Prostate gland (tissue), 2 donors: Measurements from ENCODE around the gene FAM120B.

Experiments
- POLR2A ChIP-seq: fragments of 450-650 bp; IDR thresholded peaks from one replicate; pipeline ENCODE4 v1.6.1; 2016; ENCODE audit warnings: antibody characterized with exemption, mild to moderate bottlenecking
- POLR2AphosphoS5 ChIP-seq: sonication (generic); formaldehyde crosslinking; IDR thresholded peaks from one replicate; pipeline ENCODE4 v1.6.1; 2017; ENCODE audit warnings: antibody characterized with exemption
- TF ChIP-seq, protein P1 (sequence below), 4 experiments: fragments of 200-600 bp in 2 of 4; fragments of 450-650 bp in 2 of 4; sonication (generic) in 2 of 4; IDR thresholded peaks; 1 replicate in 3 of 4; 2 replicates in 1 of 4; pipeline ENCODE4 v1.5.1; 2016 to 2019; ENCODE audit warnings: antibody characterized with exemption in 4 of 4, mild to moderate bottlenecking in 2 of 4, moderate library complexity in 2 of 4

- TF ChIP-seq, protein P1, sequence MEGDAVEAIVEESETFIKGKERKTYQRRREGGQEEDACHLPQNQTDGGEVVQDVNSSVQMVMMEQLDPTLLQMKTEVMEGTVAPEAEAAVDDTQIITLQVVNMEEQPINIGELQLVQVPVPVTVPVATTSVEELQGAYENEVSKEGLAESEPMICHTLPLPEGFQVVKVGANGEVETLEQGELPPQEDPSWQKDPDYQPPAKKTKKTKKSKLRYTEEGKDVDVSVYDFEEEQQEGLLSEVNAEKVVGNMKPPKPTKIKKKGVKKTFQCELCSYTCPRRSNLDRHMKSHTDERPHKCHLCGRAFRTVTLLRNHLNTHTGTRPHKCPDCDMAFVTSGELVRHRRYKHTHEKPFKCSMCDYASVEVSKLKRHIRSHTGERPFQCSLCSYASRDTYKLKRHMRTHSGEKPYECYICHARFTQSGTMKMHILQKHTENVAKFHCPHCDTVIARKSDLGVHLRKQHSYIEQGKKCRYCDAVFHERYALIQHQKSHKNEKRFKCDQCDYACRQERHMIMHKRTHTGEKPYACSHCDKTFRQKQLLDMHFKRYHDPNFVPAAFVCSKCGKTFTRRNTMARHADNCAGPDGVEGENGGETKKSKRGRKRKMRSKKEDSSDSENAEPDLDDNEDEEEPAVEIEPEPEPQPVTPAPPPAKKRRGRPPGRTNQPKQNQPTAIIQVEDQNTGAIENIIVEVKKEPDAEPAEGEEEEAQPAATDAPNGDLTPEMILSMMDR (IDR thresholded peaks at IDR 0.05): no peak
- TF ChIP-seq POLR2AphosphoS5 (no peak), POLR2A (no peak)
Measured at GRCh38 chr6:170287371-170287876, 19.1 kb upstream of the FAM120B start.
